ENCODE results near the gene ELOVL5.

ELOVL5 gene

GRCh38 chr6:53302678-53303360, 45.9 kb downstream of the ELOVL5 start:
- DNase-seq: peak in 2 of 5 experiments; percentile 60 to 72

GRCh38 chr6:53301801-53302537, 46.8 kb downstream of the ELOVL5 start:
- peak in 1 of 5 experiments; percentile 51 for DNase-seq

GRCh38 chr6:53300656-53301551, 47.8 kb downstream of the ELOVL5 start:
- peak in 3 of 5 experiments; percentile 11 to 62 (median 47) for DNase-seq

- DNase-seq: no peak
These were observed 49.3 kb downstream of the ELOVL5 start for GRCh38 chr6:53299331-53300005.

GRCh38 chr6:53297004-53297403, 51.7 kb downstream of the ELOVL5 start:
- no peak for DNase-seq

- no peak for DNase-seq
These were observed 53.6 kb downstream of the ELOVL5 start for GRCh38 chr6:53295176-53295575.

GRCh38 chr6:53294611-53295010, 54.1 kb downstream of the ELOVL5 start:
- DNase-seq: no peak

- DNase-seq: no peak
These were observed 54.7 kb downstream of the ELOVL5 start for GRCh38 chr6:53294095-53294494.

GRCh38 chr6:53293691-53294090, 55.1 kb downstream of the ELOVL5 start:
- no peak for DNase-seq

- peak in 3 of 5 experiments; percentile 18 to 90 (median 45) for DNase-seq
These were observed 57.9 kb downstream of the ELOVL5 start for GRCh38 chr6:53290537-53291510.

- no peak for DNase-seq
These were observed 61.2 kb downstream of the ELOVL5 start for GRCh38 chr6:53287336-53288225.

GRCh38 chr6:53284901-53285300, 63.8 kb downstream of the ELOVL5 start:
- DNase-seq: peak in 1 of 5 experiments; percentile 64

GRCh38 chr6:53282741-53283140, 66.0 kb downstream of the ELOVL5 start:
- DNase-seq: no peak

- no peak for DNase-seq
These were observed 66.5 kb downstream of the ELOVL5 start for GRCh38 chr6:53282234-53282633.

- DNase-seq: no peak
These were observed 67.1 kb downstream of the ELOVL5 start for GRCh38 chr6:53281518-53282215.

- DNase-seq: no peak
These were observed 68.5 kb downstream of the ELOVL5 start for GRCh38 chr6:53280207-53280606.

GRCh38 chr6:53279293-53279692, 69.5 kb downstream of the ELOVL5 start:
- DNase-seq: no peak

- DNase-seq: no peak
These were observed 75.4 kb downstream of the ELOVL5 start for GRCh38 chr6:53273370-53273769.

- no peak for DNase-seq
These were observed 78.9 kb downstream of the ELOVL5 start for GRCh38 chr6:53269827-53270226.
